D341Med (cell line): ENCODE results near the gene EGFL7.

Source experiments
- DNase-seq: peaks from one replicate; pipeline ENCODE4 v3.0.0; 2012; ENCODE audit warnings: low spot score

Gene EGFL7

GRCh38 chr9:136662656-136663581 lies at the start of gene EGFL7:
Gene EGFL7, plus strand, starts transcription at chr9:136662916. Its CDS starts 5,367 bp downstream, at chr9:136668283.
- DNase-seq: no peak

- no peak for DNase-seq
Measured at GRCh38 chr9:136613824-136614371, 48.8 kb upstream of the EGFL7 start.

GRCh38 chr9:136614372-136614922 lies 48.3 kb upstream of the EGFL7 start:
- DNase-seq: no peak

GRCh38 chr9:136614967-136615623 lies 47.6 kb upstream of the EGFL7 start:
- DNase-seq: no peak

DNA sequence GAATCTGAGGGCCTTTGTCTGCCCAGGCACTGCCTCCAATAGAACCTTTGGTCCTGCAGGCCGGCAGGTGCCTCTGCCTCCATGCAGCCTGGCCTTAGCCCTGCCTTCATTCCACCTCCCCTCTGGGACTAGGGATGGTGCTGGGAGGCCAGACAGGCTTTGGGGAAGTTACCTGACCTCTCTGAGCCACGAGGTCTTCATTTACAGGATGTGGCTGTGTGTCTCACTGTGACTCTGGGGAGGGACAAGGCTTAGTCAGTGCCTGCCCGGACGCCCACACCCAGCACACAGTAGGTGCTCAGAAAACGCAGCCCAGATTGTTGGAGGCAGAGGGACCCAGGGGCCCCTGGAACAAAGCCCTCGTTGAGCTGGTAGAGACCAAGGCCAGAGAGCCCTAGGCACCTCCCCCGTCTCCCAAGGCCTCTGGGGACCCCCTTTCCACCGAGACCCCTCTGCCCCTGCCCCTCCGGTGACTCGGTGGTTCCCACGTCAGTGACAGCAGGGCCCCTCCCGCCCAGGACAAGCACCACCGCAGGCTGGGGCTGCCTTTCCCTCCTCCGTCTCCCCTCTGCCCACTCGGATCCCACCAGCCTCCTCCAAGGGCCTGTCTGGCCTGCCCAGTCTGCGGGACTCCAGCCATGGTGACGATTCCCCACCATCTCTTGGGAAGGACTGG lies 46.9 kb upstream of the EGFL7 start:
- DNase-seq: no peak

DNA sequence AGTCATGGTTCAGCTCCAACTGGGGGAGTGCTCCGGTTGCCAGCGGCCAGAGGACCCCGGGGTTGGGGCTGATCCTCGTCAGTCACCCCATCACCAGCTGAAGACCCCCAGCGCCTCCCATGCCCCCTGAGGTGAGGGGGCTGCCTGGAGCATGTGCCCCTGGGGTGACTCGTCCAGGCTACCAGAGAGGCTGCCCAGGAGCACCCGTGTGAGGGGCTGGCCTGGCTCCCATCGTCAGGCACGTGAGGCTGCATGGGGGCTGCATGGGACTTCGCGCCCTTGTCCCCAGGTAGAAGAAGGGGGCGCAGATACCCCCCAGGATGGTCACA lies 46.4 kb upstream of the EGFL7 start:
- no peak for DNase-seq

DNA sequence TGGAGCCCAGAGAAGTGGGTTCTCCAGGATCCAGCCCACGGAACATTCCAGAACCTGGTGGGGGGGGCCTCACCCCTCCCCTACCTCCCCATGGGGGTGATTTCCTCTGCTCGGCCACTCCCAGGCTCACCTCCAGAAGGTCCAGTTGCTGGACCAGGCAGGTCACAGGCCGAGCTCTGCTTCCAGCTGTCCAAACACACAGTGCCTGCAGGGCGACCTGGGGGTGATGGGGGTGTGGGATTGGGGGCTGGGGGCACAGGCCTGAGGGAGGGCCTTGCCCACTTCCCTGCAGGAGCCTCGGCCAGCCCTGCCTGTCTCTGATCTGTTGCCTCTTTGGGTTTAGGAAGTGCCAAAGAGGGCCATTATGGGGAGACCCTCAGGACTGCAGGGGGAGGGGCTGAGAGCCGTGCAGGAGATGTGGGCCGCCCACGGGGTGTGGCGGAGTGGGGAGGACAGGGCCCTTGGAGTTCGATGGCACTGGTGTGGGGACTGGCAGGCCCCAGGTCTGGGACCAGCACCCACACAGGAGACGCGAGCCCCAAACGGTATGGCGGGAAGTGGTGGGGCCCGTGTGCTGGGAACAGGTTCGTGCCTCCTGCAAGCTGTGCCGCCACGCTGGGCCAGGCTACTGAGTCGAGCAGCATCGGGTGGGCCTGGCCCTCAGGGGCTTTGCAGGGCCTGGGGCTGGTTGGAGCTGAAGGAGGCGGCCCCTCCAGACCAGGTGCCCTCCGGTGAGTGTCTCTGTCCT lies 45.6 kb upstream of the EGFL7 start:
- DNase-seq: no peak

DNA sequence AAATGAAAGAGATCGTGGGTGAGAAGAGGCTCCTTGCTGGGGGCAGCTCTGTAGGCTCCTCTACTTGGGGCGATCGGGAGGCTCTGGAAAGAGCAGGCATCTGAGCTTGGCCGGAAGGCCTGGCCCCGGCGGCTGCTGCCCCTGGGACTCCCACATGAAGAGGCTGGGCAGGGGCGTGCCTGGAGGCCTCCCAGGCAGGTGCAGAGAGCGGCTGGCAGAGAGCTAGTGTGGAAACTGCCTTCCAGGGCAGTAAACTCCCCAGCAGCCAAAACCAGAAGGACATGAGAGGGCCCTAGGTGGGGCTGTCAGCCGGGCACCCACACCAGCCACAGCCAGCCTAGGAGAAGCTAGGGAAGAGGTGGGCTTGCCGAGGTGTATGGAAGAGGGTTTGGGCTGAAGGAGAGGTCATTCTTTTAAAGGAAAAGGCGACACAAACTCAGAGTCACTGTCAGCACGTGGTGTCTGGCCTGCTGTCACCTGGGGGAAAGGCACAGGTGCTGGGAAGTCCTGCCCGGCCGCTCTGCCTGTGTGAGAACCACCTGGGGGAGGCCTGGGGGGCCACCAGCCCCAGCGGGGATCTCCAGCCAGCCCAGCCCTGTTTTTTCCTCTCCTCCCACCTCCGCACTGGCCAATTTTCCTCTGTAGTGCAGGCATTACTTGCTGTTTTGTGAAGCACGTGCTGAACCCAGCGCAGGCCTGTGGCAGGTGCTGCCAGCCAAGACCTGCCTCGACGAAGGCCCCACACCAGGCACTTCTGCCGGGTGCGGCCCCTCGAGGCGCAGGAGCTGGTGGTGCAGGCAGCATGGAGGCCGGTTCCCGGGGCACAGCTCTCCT lies 44.8 kb upstream of the EGFL7 start:
- DNase-seq: no peak

DNA sequence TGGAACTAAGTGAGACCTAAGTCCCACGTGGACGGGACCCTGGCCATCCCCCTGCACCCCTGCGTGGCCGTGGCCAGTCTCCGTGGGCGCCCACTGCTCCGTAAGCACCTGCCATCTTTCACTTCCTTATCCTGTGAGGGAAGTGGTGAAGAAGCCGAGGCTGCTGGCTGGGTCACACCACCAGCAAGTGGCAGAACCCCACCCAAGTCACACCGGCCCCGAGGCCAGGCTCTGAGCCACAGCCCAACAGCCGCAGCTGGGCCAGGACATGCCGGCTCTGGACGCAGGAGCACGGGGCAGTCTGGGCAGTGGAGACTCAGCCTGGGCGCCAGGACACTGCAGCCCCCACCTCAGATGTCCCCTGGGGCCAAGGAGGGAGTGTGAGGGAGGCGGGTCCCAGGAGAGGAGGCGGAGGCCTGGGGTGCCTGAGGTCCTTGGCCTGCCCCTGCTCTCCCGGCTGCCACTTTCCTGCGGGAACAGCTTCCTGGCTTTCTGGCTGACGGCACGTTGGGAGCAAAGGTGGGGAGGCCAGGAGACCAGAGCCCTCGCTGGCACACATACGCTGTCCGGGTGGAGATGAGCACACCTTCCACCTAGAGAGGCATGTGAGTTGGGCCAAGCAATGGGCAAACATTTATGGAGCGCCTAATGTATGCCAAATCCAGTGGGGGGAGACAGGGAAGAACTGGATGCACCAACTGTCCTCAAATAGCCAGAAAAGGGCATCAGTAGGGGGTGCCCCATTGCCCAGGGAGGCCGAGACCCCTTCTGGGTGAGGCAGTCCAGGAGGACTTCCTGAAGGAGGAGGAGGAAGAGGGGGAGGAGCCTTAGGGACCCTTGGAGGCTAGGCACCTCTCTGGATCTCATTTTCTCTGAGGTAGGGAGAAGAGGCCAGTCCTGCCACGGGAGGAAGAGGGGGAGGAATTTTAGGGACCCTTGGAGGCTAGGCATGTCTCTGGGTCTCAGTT lies 43.9 kb upstream of the EGFL7 start:
- DNase-seq: no peak

DNA sequence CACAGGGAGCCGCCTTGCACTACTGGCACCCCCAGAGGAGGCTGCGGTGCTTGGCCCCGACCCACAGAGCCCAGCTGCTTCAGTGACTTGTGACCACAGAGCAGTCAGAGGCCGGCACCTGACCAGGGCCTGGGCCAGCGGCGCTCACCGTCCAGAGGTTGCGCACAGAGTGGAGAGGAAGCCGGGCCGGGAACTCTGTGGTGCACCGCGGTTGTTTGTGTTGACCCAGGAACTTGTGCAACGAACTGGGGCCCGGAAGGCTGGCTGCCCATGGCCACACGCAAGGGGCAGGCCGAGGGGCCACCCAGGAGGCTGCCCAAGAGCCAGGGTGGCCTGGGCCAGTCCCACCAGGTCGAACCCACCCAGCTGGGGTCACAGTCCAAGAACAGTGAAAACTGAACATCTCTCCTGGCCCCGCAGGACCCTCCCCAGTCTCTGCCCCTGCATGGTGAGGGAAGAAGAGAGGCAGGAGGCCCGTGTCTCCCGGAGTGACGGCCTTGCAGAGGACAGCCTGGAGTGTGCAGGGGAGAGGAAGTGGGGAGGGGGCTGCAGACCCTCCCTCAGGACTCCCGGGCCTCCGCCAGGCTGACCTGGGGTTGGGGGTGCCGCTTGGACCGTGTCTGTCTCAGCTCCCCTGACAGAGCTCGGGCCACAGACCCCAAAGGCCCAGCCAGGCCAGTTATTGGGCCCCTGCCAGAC lies 42.8 kb upstream of the EGFL7 start:
- DNase-seq: no peak

DNA sequence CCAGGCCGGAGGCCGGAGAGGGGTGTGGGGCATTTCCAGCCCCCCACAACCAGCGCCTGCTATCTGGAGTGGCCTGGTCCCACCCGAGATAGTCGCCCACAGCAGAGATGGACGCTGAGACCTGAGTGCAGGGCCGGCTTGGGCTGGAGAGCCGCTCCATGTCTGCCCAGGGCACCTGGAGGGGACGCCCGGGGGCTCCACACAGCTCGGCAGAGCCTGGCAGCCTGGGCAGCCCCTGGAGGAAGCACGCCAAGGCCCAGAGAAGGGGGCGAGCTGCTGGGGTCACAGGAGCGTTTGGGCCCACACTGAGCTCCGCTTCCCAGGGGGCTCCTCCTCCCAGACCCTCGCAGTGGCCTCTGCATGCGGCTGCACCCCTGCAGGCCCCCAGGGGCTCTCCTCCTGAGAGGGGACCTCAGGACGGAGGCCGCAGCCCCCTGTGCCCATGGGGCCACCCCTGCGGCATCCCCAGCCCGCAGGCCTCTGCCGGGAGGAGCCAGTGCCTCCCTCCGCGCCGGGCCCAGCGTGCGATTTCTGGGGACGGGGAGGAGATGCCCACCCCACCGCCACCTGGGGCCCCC lies 42.2 kb upstream of the EGFL7 start:
- no peak for DNase-seq

DNA sequence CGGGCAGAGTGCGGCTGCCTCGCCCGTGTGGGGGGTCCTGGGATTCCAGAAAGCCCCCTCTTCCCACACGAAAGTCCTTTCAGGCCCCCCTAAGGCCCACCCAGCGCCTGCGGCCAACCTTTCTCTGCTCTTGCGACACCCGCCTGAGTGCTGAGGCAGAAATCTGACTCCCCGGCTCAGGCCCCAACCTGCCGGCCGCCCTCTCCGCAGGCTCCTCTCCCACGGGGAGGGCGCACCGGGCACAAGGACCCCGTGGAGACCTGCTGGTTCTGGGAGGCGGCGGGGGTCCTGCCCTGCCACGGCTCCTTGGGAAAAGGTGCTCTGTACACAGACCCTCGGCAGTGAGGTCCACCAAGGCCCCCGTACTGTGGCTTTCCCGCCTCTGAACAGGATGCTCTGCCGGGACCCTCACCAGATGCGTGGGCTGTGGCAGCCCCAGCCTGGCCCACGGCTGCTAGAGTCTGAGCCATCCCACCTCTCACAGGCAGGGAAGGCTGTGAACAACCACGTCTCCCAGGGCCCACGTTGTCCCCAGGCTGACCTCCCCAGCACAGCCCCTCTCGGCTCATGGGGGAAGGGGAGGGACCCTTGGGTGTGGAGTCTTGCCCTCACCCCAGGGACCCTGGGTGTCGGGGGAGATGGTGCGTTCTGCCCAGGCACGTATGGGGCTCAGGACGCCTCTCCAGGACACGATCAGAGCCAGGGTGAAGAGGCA lies 41.5 kb upstream of the EGFL7 start:
- no peak for DNase-seq

DNA sequence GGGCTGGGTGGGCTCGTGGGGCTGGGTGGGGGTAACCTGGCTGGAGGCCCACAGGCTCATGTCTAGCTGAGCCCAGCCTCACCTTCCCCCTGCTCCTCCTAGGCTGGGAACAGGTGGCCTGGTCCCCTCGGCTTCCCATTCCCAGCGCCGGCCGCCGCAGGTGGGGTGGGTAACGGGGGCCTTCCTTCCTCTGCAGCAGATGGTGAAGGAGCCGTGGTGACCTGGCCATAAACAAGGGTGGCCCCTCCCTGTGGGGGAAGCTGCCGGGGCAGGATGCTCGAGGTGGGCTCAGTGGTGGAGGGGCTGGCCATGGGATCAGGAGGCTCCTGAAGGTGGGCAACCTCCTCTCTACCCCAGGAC lies 41.0 kb upstream of the EGFL7 start:
- no peak for DNase-seq

GRCh38 chr9:136622538-136622948 lies 40.2 kb upstream of the EGFL7 start:
- no peak for DNase-seq

- DNase-seq: no peak
Measured at GRCh38 chr9:136623016-136623841, 39.5 kb upstream of the EGFL7 start.

- DNase-seq: no peak
Measured at GRCh38 chr9:136623842-136624183, 38.9 kb upstream of the EGFL7 start.
